IgD-negative memory B cell (primary cell): Measurements from ENCODE around the gene AFP. TPM values are rescaled to one million over a fixed set of nuclear protein-coding genes. Genes with fewer than 3 reads are reported as not detected.

Experiments used
- H3K27ac Mint-ChIP-seq, 3 donors: one replicate each; pipeline ENCODE4 v1.8.0; 2020 to 2022; ENCODE audit warnings: mild to moderate bottlenecking in 3 of 3, mixed read lengths in 3 of 3, moderate library complexity in 1 of 3
- H3K27me3 Mint-ChIP-seq: one replicate; pipeline ENCODE4 v1.8.0; 2021; ENCODE audit warnings: mixed read lengths
- H3K36me3 Mint-ChIP-seq: one replicate; pipeline ENCODE4 v1.8.0; 2020; ENCODE audit warnings: mild to moderate bottlenecking, mixed read lengths
- H3K4me1 Mint-ChIP-seq, 3 donors: one replicate each; pipeline ENCODE4 v1.8.0; 2020 to 2022; ENCODE audit warnings: mixed read lengths in 3 of 3, mild to moderate bottlenecking in 1 of 3
- H3K4me3 Mint-ChIP-seq, 4 donors: one replicate each; pipeline ENCODE4 v1.8.0; 2020 to 2022; ENCODE audit warnings: mild to moderate bottlenecking in 4 of 4, mixed read lengths in 4 of 4, moderate library complexity in 3 of 4
- H3K9me3 Mint-ChIP-seq, 3 donors: one replicate each; pipeline ENCODE4 v1.8.0; 2020 to 2021; ENCODE audit warnings: mixed read lengths in 3 of 3, mild to moderate bottlenecking in 1 of 3
- polyA plus RNA-seq: library from polyadenylated mRNA; unstranded; fragments of 300-500 nt; fragmentation: Illumina TruSeq; gene quantifications from one replicate; pipeline ENCODE4 v1.2.3, GENCODE V29; 2021

Gene AFP
- polyA plus RNA-seq, 1 donor from 2014 or later, result not detected

DNA sequence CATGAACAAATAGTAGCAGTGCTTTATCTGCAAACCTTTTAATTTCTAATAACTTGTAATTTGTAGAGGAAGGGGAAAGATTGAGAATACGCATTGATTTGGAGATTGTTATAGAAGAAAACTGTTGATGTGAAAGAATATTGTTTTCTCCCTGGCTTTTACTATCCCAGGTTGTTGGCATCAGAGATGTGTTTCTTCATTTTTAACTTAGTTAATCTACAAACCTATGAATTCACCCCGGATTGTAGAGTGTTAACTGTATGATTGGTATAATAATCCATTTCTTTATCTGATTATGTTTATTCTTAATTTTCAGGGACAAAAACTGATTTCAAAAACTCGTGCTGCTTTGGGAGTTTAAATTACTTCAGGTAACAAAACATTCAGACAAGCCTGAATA lies 18.9 kb downstream of the AFP start:
- Mint-ChIP-seq H3K9me3 (no peaks in the 10 kb centered on the region), H3K27ac (no peak overlapping the region), H3K36me3 (no peaks in the 10 kb centered on the region), H3K27me3 (peaks cover 16% of the 10 kb centered on the region), H3K4me3 (no peak overlapping the region), H3K4me1 (no peaks in the 10 kb centered on the region)

- Mint-ChIP-seq H3K4me1 (no peaks in the 10 kb centered on the region), H3K36me3 (no peaks in the 10 kb centered on the region), H3K9me3 (peaks cover 0 to 2% (median 0%) of the 10 kb centered on the region in 3 donors), H3K27ac (no peak overlapping the region), H3K27me3 (peaks cover 16% of the 10 kb centered on the region), H3K4me3 (no peak overlapping the region)
These were observed 20.4 kb downstream of the AFP start for GRCh38 chr4:73456177-73457022.

DNA sequence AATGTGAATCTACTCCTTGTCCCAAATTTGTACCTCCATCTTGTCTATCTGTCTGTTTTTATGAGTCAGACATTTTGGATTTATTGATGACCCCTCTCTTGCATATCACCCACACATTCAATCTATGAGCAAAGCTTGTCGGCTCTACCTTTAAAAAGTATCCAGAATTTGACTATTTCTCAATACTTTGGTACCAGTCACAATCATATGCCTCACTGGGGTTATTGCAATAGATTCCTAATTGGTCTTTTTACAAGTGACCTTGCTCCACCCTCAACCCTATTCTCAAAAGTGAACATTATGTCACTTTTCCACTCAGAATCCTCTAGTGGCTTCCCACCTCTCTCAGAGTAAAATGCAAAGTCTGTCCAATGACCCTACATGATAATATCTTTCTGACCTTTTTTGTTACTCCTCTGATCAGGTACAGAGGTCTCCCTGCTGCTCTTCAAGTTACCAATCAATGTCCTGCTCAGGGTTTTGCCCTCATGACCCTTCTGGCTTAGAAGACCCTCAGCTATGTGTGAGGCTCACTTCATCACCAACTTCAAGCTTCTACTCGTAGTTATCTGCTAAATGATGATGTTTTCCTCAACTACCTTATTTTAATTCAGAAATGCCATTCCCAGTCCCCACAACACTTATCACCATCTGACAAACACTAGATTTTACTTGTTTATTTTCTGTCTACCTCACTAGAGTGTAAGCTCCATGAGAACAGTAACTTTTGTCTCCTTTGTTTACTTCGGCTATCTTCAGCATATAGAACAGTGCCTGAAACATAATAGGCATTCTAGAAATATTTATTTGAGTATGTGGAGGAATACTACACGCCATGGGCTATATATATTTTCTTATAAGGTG lies 22.4 kb downstream of the AFP start:
- H3K27ac Mint-ChIP-seq, result no peak overlapping the region
- H3K4me1 Mint-ChIP-seq, result no peaks in the 10 kb centered on the region
- no peaks in the 10 kb centered on the region for H3K36me3 Mint-ChIP-seq
- peaks cover 14% of the 10 kb centered on the region for H3K27me3 Mint-ChIP-seq
- H3K9me3 Mint-ChIP-seq, result peaks cover 0 to 2% (median 0%) of the 10 kb centered on the region in 3 donors
- no peak overlapping the region for H3K4me3 Mint-ChIP-seq

DNA sequence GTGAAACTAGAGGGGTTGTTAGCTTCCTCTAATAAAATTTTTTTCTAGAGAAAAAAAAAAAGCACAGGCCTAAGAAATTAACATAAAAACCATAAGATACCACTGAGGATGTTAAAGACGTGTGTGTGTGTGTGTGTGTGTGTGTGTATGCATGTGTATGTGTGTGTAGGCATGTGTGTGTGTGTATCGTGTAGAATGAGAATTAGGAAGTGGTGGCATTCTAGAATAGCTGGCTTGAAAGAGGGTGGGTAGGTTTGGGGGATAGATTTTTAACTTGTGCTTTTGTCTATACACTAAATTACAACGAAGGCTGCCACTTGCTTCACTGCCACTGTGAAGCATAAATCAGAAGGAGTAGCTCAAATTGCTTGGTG lies 23.0 kb downstream of the AFP start:
- no peak overlapping the region for H3K27ac Mint-ChIP-seq
- no peaks in the 10 kb centered on the region for H3K4me1 Mint-ChIP-seq
- no peaks in the 10 kb centered on the region for H3K36me3 Mint-ChIP-seq
- peaks cover 14% of the 10 kb centered on the region for H3K27me3 Mint-ChIP-seq
- H3K9me3 Mint-ChIP-seq, result peaks cover 0 to 2% (median 0%) of the 10 kb centered on the region in 3 donors
- H3K4me3 Mint-ChIP-seq, result no peak overlapping the region

GRCh38 chr4:73460913-73461522 lies 25.0 kb downstream of the AFP start:
- Mint-ChIP-seq H3K4me3 (no peak overlapping the region), H3K4me1 (no peaks in the 10 kb centered on the region), H3K36me3 (no peaks in the 10 kb centered on the region), H3K27me3 (peaks cover 14% of the 10 kb centered on the region), H3K9me3 (peaks cover 0 to 2% (median 0%) of the 10 kb centered on the region in 3 donors), H3K27ac (no peak overlapping the region)

DNA sequence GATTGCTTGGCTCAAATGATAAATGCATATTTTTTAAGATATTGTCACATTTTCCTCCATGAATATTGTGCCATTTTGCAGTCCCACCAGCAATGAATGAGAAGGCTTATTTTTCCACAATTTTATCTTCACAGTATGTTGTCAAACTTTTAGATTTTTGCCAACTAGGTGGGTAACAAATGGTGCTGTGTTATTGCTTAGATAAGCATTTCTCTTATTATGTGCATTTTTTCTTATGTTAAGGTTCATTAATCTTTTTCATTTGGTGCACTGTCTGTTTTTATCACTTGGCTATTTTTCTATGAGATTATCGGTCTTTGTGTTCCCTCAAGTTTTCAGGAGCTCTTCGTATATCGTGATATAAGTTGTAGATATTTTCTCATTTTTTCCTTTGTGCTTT lies 32.1 kb downstream of the AFP start:
- no peak overlapping the region for H3K4me3 Mint-ChIP-seq
- H3K27me3 Mint-ChIP-seq, result peaks cover 1% of the 10 kb centered on the region
- peaks cover 4 to 5% (median 5%) of the 10 kb centered on the region in 3 donors for H3K9me3 Mint-ChIP-seq
- peaks cover 5% of the 10 kb centered on the region for H3K36me3 Mint-ChIP-seq
- no peak overlapping the region for H3K27ac Mint-ChIP-seq
- H3K4me1 Mint-ChIP-seq, result no peaks in the 10 kb centered on the region

GRCh38 chr4:73470728-73471127 lies 34.7 kb downstream of the AFP start:
- H3K4me1 Mint-ChIP-seq, result no peaks in the 10 kb centered on the region
- no peak overlapping the region for H3K27ac Mint-ChIP-seq
- peaks cover 4% of the 10 kb centered on the region for H3K27me3 Mint-ChIP-seq
- H3K36me3 Mint-ChIP-seq, result peaks cover 5% of the 10 kb centered on the region
- H3K9me3 Mint-ChIP-seq, result peaks cover 10 to 18% (median 12%) of the 10 kb centered on the region in 3 donors
- H3K4me3 Mint-ChIP-seq, result no peak overlapping the region

DNA sequence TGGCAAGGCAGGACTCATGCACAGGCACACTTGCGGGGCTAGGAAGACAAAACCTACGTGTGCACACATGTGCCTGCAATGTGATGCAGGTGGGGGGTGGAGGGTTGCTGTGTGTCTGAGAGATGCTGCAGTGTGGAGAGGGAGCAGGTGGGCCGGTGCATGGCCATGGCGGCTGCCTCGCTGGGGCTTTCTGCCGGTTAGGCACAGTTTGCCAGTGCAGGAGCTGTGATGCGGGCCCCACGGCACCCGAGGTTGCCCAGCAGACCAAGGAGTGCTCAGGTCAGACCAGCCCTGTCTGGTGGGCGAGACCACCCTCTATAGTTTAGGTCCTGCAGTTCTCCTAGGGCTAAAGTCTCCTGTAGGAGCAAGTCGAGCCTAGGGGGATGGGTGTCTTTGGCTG lies 41.2 kb downstream of the AFP start:
- Mint-ChIP-seq H3K4me3 (no peak overlapping the region), H3K27ac (no peak overlapping the region), H3K4me1 (no peaks in the 10 kb centered on the region), H3K27me3 (peaks cover 6% of the 10 kb centered on the region), H3K9me3 (peaks cover 10 to 21% (median 15%) of the 10 kb centered on the region in 3 donors), H3K36me3 (peaks cover 5% of the 10 kb centered on the region)

DNA sequence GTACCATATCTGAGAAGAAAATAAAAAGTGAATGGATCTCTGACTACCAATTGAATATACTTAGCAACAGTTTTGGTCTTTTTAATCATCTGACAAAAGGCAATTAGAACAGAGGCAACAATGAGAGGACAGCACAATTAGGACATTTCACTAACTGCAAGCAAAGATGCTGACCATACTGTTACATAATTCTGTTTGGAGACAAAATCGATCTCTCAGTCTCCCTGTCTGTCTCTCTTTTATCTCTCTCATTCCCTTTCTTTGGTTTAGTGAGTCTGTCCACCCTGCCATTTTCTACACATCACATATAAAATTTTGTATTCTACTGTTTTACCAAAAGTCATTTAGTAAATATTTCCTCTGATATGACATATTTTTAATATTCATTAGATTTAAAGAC lies 43.3 kb downstream of the AFP start:
- H3K27me3 Mint-ChIP-seq, result peaks cover 4% of the 10 kb centered on the region
- H3K4me3 Mint-ChIP-seq, result no peak overlapping the region
- no peaks in the 10 kb centered on the region for H3K4me1 Mint-ChIP-seq
- H3K27ac Mint-ChIP-seq, result no peak overlapping the region
- peaks cover 4 to 12% (median 4%) of the 10 kb centered on the region in 3 donors for H3K9me3 Mint-ChIP-seq
- H3K36me3 Mint-ChIP-seq, result no peaks in the 10 kb centered on the region

GRCh38 chr4:73481358-73481757 lies 45.3 kb downstream of the AFP start, which contains the start of gene AFM:
Gene AFM (plus strand): TSS chr4:73481745. CDS start chr4:73481776, 31 bp downstream.
- Mint-ChIP-seq H3K27ac (no peak within 1 kb of the TSS), H3K4me3 (no peak within 1 kb of the TSS), H3K9me3 (no peaks in the 10 kb centered on the region), H3K4me1 (peaks cover 0 to 3% (median 0%) of the 10 kb centered on the region in 3 donors), H3K36me3 (peaks cover 1% of the 10 kb centered on the region), H3K27me3 (peaks cover 6% of the 10 kb centered on the region)

GRCh38 chr4:73485085-73485484 lies 49.1 kb downstream of the AFP start:
- peak overlapping the region in 1 of 4 donors; percentile 35 for H3K4me3 Mint-ChIP-seq
- H3K36me3 Mint-ChIP-seq, result peaks cover 1% of the 10 kb centered on the region
- no peak overlapping the region for H3K27ac Mint-ChIP-seq
- H3K27me3 Mint-ChIP-seq, result peaks cover 8% of the 10 kb centered on the region
- no peaks in the 10 kb centered on the region for H3K9me3 Mint-ChIP-seq
- peaks cover 0 to 3% (median 0%) of the 10 kb centered on the region in 3 donors for H3K4me1 Mint-ChIP-seq

GRCh38 chr4:73485596-73485995 lies 49.6 kb downstream of the AFP start:
- peaks cover 0 to 3% (median 0%) of the 10 kb centered on the region in 3 donors for H3K4me1 Mint-ChIP-seq
- peaks cover 1% of the 10 kb centered on the region for H3K36me3 Mint-ChIP-seq

GRCh38 chr4:73486497-73486896 lies 50.5 kb downstream of the AFP start:
- Mint-ChIP-seq H3K9me3 (no peaks in the 10 kb centered on the region), H3K4me3 (no peak overlapping the region), H3K27ac (no peak overlapping the region), H3K4me1 (peaks cover 0 to 3% (median 0%) of the 10 kb centered on the region in 3 donors), H3K36me3 (peaks cover 1% of the 10 kb centered on the region), H3K27me3 (peaks cover 6% of the 10 kb centered on the region)

More at GRCh38 chr4:73485596-73485995, 49.6 kb downstream of the AFP start:
- Mint-ChIP-seq H3K4me3 (no peak overlapping the region), H3K9me3 (no peaks in the 10 kb centered on the region), H3K27ac (no peak overlapping the region), H3K27me3 (peaks cover 8% of the 10 kb centered on the region)

GRCh38 chr4:73487233-73487632 lies 51.2 kb downstream of the AFP start:
- H3K4me3 Mint-ChIP-seq, result no peak overlapping the region
- H3K27ac Mint-ChIP-seq, result no peak overlapping the region
- H3K27me3 Mint-ChIP-seq, result peaks cover 6% of the 10 kb centered on the region
- H3K4me1 Mint-ChIP-seq, result peaks cover 0 to 3% (median 0%) of the 10 kb centered on the region in 3 donors
- H3K36me3 Mint-ChIP-seq, result peaks cover 1% of the 10 kb centered on the region
- no peaks in the 10 kb centered on the region for H3K9me3 Mint-ChIP-seq
